HL-60 (cell line): ENCODE data around the gene MAX.

Source experiments
- GABPA ChIP-seq: IDR thresholded peaks from 2 replicates; pipeline ENCODE4 v1.6.1; 2012; ENCODE audit warnings: low read depth
- REST ChIP-seq: IDR thresholded peaks from 2 replicates; pipeline ENCODE4 v1.6.1; 2012; ENCODE audit warnings: low read depth; ENCODE audit not compliant: insufficient replicate concordance
- TF ChIP-seq, protein P1 (sequence below): IDR thresholded peaks from one replicate; pipeline ENCODE4 v1.5.1; 2011; ENCODE audit warnings: low read length, control low read depth, inconsistent platforms; ENCODE audit not compliant: insufficient read depth

GRCh38 chr14:65131301-65131701, 29.0 kb upstream of the MAX start:
- TF ChIP-seq, protein P1, sequence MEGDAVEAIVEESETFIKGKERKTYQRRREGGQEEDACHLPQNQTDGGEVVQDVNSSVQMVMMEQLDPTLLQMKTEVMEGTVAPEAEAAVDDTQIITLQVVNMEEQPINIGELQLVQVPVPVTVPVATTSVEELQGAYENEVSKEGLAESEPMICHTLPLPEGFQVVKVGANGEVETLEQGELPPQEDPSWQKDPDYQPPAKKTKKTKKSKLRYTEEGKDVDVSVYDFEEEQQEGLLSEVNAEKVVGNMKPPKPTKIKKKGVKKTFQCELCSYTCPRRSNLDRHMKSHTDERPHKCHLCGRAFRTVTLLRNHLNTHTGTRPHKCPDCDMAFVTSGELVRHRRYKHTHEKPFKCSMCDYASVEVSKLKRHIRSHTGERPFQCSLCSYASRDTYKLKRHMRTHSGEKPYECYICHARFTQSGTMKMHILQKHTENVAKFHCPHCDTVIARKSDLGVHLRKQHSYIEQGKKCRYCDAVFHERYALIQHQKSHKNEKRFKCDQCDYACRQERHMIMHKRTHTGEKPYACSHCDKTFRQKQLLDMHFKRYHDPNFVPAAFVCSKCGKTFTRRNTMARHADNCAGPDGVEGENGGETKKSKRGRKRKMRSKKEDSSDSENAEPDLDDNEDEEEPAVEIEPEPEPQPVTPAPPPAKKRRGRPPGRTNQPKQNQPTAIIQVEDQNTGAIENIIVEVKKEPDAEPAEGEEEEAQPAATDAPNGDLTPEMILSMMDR, result no peak
- no peak for TF ChIP-seq REST
- no peak for TF ChIP-seq GABPA
